Measurements from ENCODE around the gene SIX3. TPM values are rescaled to one million over a fixed set of nuclear protein-coding genes. Genes with fewer than 3 reads are reported as not detected.
A peak's percentile ranks its signal among the peaks of the same experiment; 100 is the strongest.

SIX3 gene
- total and polyA plus RNA-seq, 10 donors, result 0.03 TPM; not detected in 9

DNA sequence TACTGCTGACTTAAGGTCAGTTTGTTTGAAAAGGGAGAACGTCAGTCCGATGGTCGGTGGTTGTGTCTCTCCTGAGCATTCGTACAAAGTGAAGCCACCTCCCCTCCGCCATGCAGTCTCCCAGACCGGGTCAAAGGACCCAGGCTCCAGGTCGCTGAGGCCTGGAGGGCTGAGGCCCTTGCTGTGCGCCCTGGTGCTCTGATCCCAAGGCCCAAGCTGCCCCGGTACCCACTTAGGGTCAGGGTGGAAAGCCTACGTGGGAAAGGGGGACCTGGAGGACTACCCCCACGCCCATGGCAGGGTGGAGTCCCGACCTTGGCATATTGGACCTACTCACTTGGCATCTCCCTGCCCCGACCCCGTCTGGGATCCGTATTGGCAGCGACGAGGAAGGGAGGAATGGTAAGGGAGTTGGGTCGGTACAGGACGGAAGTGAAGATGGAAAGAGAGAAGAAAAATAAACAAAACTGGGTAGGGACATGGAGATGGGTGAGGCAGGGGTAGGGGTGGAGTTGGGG lies 8.0 kb upstream of the SIX3 start:
- H3K27me3 ChIP-seq (replicated peaks in 1 of 7), result peaks cover 17 to 100% (median 100%) of the 10 kb centered on the region in 7 donors

DNA sequence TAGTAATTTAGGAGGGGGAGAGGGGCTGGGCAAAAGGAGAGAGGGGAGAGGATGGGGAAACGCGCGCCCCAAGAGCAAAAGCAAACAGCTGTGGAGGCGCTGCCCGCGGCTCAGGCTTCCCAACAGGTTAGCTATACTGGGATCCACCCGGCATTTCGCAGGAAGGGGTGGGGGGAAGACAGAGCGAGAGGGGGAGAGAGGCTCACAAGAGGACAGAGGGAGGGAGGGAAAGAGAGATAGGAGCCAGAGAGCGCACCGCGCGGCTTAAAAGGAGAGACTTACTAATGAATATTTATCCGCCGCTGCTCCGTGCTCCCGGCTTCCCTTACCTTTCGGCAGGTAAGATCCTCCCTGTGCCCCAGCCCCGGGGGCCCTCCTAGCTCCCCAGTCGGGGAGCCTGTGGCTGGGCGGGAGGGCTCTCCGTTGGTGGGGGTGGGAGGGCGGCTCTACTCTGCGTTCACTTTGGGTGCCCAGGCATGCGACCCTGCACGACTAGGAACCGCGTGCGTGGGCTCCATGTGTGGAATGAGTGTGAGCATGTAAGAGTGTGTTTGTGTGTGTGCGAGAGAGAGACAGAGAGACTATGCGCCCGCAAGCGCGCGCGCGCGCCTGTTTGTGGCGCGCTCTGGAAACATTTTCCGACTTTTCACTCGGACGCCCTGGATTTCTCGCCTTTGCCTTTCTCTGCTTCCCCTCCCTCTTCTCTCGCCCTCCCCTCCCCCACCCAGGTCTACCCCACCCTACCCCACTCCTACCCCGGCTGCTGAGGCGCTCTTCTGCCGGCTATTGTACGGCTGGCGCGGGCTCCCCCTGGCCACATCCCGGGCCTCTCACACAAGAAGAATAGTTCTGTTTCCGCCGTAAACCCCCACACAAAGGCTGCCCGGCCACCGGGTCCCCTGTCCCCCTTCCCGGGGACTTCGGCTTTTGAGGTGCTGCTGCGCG lies 7.2 kb upstream of the SIX3 start:
- no peak overlapping the region for H3K27ac ChIP-seq
- WGBS, 5 donors, result 2 to 8% (median 5%) methylated on average over 57 to 60 of the region's 60 CpGs
- no peaks in the 10 kb centered on the region for H3K36me3 ChIP-seq
- H3K27me3 ChIP-seq (replicated peaks in 1 of 7), result peaks cover 19 to 100% (median 100%) of the 10 kb centered on the region in 7 donors
- DNase-seq, result no peak
- TF ChIP-seq POLR2AphosphoS5 (IDR thresholded peaks at IDR 0.05) (no peak), POLR2A (IDR thresholded peaks at IDR 0.05) (no peak)
- TF ChIP-seq, protein P1, sequence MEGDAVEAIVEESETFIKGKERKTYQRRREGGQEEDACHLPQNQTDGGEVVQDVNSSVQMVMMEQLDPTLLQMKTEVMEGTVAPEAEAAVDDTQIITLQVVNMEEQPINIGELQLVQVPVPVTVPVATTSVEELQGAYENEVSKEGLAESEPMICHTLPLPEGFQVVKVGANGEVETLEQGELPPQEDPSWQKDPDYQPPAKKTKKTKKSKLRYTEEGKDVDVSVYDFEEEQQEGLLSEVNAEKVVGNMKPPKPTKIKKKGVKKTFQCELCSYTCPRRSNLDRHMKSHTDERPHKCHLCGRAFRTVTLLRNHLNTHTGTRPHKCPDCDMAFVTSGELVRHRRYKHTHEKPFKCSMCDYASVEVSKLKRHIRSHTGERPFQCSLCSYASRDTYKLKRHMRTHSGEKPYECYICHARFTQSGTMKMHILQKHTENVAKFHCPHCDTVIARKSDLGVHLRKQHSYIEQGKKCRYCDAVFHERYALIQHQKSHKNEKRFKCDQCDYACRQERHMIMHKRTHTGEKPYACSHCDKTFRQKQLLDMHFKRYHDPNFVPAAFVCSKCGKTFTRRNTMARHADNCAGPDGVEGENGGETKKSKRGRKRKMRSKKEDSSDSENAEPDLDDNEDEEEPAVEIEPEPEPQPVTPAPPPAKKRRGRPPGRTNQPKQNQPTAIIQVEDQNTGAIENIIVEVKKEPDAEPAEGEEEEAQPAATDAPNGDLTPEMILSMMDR (IDR thresholded peaks at IDR 0.05 in 8 of 11, conservative IDR thresholded peaks at IDR 0.05 in 3 of 11), result no peak
- H3K4me1 ChIP-seq, result peaks cover 24 to 81% (median 63%) of the 10 kb centered on the region in 6 donors
- intact Hi-C loops (cut with DNase I; ENCODE audit: low total_unique reads), result no loop called here
- peak overlapping the region in 3 of 8 donors; percentile 6 to 39 (median 6) for H3K4me3 ChIP-seq
- no peaks in the 10 kb centered on the region for H3K9me3 ChIP-seq

More for the DNA sequence above, 8.0 kb upstream of the SIX3 start:
- H3K36me3 ChIP-seq, result no peaks in the 10 kb centered on the region
- H3K4me3 ChIP-seq, result peak overlapping the region in 1 of 8 donors; percentile 28
- WGBS, 5 donors, result 7 to 12% (median 11%) methylated on average over 14 to 19 of the region's 19 CpGs
- DNase-seq, result no peak
- H3K27ac ChIP-seq, result no peak overlapping the region
- H3K9me3 ChIP-seq, result no peaks in the 10 kb centered on the region
- intact Hi-C loops (cut with DNase I; ENCODE audit: low total_unique reads), result no loop called here
- peaks cover 29 to 81% (median 63%) of the 10 kb centered on the region in 6 donors for H3K4me1 ChIP-seq
- TF ChIP-seq POLR2A (IDR thresholded peaks at IDR 0.05), result no peak
- TF ChIP-seq, protein P1 (IDR thresholded peaks at IDR 0.05 in 8 of 11, conservative IDR thresholded peaks at IDR 0.05 in 3 of 11), result no peak
- no peak for TF ChIP-seq POLR2AphosphoS5 (IDR thresholded peaks at IDR 0.05)

DNA sequence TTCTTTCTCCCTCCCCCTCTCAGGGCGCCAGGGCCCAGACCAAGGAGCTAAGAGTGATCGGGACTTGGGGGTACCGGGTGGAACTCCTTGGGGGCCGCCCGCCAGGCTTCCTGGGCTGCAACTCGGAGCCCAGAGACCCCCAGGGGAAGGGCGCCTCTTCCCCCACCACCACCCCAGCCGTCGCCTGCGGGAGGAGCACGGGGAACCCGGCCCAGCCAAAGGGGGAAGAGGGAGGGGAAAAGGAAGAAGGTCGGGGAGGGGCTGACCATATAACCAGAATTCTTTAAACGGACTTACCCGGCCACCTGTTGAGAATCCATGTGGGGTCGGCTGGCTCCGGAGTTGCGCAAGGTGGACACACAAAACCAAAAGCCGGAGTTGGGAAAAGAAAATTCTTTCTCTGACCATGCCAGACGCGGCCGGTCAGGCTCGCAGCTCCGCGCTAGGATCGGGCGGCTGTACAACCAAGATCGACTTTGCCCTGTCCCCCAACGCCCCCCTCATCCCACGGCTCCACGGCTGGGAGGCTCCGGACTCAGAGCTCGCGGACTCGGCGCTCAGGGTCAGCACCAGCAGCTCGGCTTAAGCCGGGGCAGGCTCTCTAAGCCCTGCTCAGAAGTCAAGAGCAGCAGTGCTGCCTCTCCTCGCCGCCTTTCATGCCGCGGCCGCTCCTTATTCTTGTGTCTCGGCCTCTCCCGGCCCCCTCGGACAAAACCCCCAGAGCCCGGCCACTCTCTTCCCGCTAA lies 6.3 kb upstream of the SIX3 start:
- Histone ChIP-seq H3K4me1 (peaks cover 18 to 80% (median 58%) of the 10 kb centered on the region in 6 donors), H3K9me3 (no peaks in the 10 kb centered on the region), H3K27me3 (replicated peaks in 1 of 7) (peaks cover 19 to 100% (median 100%) of the 10 kb centered on the region in 7 donors), H3K27ac (no peak overlapping the region), H3K4me3 (peak overlapping the region in 5 of 8 donors; percentile 5 to 39 (median 6)), H3K36me3 (no peaks in the 10 kb centered on the region)
- intact Hi-C loops (cut with DNase I; ENCODE audit: low total_unique reads), result no loop called here
- TF ChIP-seq POLR2A (IDR thresholded peaks at IDR 0.05) (no peak), POLR2AphosphoS5 (IDR thresholded peaks at IDR 0.05) (no peak)
- TF ChIP-seq, protein P1 (IDR thresholded peaks at IDR 0.05 in 8 of 11, conservative IDR thresholded peaks at IDR 0.05 in 3 of 11), result no peak
- WGBS, 5 donors, result 1 to 3% (median 1%) methylated on average over 38 to 48 of the region's 48 CpGs
- DNase-seq, result peak; percentile 73

All from spleen (tissue), 11 donors.